ENCODE measurements around the gene IDI2.
"Not testable (repeated sequence)": the region's sequence is repeated elsewhere in the genome, so short reads cannot be mapped to it uniquely, and the experiment has no call there.

Gene IDI2

GRCh38 chr10:1025683-1026082 lies at the start of gene IDI2:
TSS of gene IDI2 (minus strand) at chr10:1025859. CDS start at chr10:1024723, 1,136 bp downstream.
- DNase-seq: no peak

GRCh38 chr10:1074748-1075308 lies 49.2 kb upstream of the IDI2 start:
- no peak for DNase-seq

DNA sequence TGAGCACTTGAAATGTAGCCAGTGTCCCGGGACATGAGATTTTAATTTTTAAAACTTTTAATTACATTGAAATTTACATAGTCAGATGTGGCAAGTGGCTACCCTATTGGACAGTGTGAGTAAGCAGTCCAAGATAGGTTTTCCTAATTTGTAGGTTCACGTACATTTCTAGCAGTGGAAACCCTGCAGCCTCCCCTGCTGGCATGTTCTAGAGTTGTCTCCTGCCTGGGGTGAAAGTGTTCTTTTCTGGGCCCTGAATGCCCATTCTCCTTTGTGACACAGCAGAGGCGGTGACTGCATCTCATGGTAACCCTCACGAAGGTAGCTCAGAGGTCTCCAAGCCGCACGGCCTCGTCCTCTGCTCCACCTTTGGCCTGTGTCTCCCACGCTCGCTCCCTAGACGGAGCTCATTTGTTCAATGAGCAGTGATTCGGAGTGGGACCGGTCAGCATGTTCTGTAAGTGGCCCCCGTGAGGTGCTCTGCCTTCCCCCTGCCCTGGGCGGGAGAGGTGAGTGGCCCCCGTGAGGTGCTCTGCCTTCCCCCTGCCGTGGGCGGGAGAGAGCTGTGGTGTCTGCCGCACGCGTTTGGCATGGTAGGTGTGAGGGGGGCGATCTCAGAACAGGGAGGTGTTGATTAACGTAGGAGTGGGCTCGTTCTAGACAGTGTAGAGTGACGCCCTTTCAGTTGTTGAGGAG lies 48.5 kb upstream of the IDI2 start:
- no peak for DNase-seq

GRCh38 chr10:1070919-1071318 lies 45.3 kb upstream of the IDI2 start:
- DNase-seq: no peak

DNA sequence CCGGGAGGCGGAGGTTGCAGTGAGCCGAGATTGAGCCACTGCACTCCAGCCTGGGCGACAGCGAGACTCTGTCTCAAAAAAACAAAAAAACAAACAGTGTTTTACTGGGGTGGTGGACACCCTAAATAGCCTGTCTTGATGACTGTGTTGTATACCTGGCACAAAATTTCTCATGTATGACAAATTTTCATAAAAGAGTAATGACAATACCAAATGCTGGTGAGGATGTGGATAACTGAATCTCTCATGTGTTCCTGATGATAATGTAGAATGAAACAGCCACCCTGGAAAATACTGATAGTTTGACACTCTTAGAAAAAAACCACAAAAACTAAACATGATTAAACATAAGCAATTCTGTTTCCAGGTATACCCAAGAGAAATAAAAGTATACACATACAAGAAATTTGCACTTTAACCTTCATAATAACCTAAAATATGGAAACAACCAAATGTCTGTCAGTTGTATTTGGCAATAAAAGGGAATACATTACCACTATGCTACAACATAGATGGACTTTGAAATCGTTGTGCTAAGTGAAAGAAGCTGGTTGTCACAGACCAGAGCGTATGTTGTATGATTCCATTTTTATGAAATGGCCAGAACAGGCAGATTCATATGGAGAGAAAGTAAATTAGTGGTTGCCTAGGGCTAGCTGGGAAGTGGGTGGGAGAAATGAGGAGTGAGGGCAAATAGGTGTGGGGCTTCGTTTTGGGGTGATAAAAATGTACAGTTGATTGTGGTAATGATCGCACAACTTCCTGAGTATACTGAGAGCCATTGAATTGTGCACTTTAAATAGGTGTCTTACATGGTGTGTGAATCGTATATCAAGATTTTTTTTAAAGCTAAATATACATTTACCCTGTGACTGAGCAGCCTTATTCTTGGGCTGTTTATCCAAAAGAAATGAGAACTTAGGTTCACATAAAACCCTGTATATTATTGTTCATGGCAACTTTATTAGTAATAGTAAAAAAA lies 43.0 kb upstream of the IDI2 start:
- no peak for DNase-seq

DNA sequence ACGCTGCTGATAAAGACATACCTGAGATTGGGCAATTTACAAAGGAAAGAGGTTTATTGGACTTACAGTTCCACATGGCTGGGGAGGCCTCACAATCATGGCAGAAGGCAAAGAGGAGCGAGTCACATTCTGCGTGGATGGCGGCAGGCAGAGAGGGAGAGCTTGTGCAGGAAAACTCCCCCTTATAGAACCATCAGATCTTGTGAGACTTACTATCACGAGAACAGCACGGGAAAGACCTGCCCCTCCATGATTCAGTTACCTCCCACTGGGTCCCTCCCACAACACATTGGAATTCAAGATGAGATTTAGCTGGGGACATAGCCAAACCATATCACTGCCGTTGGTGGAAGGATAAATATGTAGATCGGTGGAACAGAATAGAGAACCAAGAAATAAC lies 41.1 kb upstream of the IDI2 start:
- not testable (repeated sequence) for DNase-seq

- no peak for DNase-seq
Measured at GRCh38 chr10:1064964-1065247, 39.2 kb upstream of the IDI2 start.

- DNase-seq: peak; percentile 41
Measured at GRCh38 chr10:1063232-1063865, 37.7 kb upstream of the IDI2 start.

DNA sequence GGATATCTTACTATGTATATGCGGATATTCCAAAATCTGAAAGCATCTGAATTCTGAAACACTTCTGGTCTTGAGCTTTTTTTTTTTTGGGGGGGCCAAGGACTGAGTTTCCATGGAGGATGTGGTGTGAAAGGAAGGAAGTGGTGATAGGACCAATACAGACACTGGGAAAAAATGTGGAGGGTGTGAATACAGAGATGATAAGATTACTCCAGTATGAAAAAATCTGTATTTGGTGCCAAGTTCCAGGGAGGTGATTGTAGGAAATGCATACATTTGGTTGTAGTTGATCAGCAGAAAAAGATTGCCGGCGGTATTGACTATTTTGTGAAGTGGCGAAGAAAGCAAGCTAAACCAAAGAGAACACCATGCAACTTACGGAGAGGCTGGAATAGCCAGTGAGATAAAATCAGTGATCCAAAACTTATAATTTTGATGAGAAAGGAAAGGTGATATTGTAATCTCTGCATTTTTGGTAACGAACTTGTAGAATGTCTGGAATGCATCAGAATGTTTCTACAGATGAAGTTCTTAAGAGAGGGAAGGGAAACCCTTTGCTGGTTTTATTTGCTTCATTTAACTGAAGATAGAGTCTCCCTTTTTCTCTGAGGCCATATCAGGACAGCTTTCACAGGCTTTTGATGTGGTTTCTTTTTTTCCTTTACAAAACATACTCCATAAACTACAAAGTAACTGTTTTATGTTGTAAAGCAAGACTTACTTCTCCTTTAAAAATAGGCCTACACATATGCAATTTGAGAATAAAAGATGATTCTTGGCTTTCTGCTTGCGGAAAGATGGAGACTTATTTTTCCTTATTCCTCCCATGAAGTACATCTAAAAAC lies 36.5 kb upstream of the IDI2 start:
- DNase-seq: no peak

GRCh38 chr10:1059902-1060301 lies 34.2 kb upstream of the IDI2 start:
- no peak for DNase-seq

GRCh38 chr10:1058017-1058416 lies 32.4 kb upstream of the IDI2 start:
- DNase-seq: no peak

DNA sequence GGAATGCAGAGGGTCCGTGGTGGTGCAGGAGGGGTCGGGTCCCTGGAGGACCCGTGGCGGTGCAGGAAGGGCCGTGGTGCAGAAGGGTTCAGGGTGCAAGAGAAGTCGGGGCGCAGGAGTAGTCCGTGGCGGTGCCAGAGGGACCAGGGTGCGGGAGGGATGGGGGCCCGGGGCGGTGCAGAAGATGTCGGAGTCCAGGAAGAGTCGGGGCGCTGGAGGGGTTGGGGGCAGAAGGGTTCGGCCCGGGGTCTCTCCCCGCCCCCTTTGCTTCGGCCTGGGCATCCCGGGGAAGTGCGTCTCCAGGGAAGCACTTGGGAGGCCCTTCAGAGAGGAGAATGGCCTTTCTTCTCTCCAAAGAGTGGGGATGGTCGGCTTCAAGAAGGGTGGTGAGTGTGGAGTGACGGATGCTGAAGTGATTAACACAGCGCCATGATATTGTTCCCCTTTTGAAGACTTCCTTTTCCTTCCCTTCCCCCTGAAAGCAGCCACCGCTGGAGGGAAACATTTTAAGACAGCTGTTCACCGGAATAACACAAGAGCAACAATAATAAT lies 31.5 kb upstream of the IDI2 start:
- no peak for DNase-seq

DNA sequence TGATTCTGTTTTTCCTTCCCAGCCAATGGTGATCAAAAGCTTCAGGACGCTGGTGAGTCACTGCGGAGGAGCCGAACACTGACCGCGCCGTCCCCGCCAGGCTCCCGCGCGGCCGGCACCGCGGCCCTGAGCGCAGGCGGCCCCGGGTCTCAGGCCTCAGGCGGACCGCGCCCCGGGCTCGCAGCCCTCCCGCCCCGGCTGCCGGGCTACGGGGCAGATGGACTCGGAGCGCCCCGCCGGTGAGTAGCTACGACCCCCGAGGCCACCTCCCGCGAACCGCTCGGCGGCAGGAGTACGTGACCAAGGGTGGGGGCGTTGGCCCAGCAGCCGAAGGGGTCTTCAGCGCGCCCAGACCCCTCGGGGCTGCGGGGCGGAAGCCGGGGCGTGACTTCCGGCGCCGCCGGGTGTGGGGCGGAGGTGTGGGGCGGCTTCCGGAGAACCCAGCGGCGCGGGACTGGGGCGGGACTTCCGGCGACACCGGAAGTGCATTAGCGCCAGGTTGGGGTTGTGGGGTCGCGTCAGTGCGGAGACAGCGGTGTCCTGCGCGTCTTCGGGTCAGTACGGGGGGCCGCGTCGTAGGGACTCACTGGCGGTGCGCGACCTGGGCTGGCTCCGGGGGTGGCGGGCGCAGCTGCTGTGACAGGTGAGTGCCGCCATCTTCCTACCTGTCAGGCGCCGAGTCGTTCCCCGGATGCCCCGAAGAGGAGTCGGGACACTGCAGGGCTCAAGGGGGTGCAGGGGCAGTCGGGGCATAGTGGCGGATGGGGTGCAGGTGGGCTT lies 30.9 kb upstream of the IDI2 start, which contains the start of gene WDR37:
TSS of gene WDR37 (plus strand) at position 60 of the 780 bp plus-strand sequence. CDS start 15,771 bp downstream, outside the sequence.
- DNase-seq: peak; percentile 92

DNA sequence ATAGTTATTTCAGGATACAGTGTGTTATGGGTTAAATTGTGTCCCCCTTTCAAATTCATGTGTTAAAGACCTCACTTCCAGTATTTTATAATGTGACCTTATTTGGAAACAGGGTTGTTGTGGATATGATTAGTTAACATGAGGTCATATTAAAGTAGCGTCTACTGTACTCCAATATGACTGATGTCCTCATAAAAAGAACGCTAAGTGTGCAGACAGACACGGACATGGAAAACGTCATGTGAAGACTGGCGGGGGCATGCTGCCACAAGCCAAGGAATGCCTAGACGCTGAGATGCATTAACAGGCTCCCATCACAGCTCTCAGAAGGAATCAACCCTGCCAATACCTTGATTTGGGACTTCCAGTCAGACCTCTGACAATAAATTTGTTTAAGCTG lies 29.0 kb upstream of the IDI2 start:
- no peak for DNase-seq

- peak; percentile 50 for DNase-seq
Measured at GRCh38 chr10:1050554-1050953, 24.9 kb upstream of the IDI2 start.

- DNase-seq: no peak
Measured at GRCh38 chr10:1050145-1050544, 24.5 kb upstream of the IDI2 start.

- DNase-seq: no peak
Measured at GRCh38 chr10:1049425-1049958, 23.8 kb upstream of the IDI2 start.

DNA sequence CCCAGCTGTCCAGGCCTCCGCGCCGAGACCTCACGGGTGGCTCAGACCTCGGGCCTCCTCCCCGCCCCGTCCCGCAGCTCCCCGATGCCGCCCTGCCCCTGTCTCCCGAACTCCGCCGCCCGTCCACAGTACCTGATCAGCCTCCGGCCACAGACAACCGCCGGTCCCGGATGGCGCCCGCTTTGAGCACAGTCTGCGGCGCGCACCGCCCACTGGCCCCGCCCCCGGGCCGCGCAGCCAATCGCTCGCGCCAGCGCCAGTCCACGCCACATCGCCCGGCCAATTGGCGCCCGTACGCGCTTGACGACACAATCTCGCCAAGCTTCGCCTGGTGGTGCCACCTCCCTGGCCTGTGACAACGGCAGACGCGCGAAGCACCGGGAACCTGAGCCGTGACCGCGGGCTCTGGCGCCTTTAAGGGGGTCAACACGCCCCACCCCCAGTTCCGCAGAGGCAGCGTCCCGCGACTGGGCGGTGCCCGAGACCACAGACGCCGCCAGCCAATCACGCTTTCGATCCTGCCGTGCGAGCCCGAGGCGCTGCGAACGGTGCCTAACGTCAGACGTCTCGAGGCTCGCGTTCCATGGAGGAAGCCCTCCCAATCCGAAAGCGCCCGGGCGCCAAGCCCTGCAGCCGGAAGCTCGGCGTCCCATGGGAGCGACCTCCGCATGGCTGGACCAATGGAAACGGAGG lies 23.2 kb upstream of the IDI2 start, which contains the start of gene IDI1:
TSS of gene IDI1 (minus strand) at position 388 of the 693 bp plus-strand sequence. CDS start at position 272, 116 bp downstream.
- DNase-seq: peak; percentile 96

GRCh38 chr10:1048349-1048731 lies 22.7 kb upstream of the IDI2 start:
- no peak for DNase-seq

- peak; percentile 45 for DNase-seq
Measured at GRCh38 chr10:1047937-1048336, 22.3 kb upstream of the IDI2 start.
